A549 (cell line): ENCODE data around the gene NBPF1.
"Not testable (repeated sequence)": the region's sequence is repeated elsewhere in the genome, so short reads cannot be mapped to it uniquely, and the experiment has no call there.

ENCODE experiments used
- BHLHE40 ChIP-seq: IDR thresholded peaks from 2 replicates; pipeline ENCODE4 v1.6.1; 2012; ENCODE audit warnings: low read depth, low read length, inconsistent platforms
- EP300 ChIP-seq, 2 experiments: fragments of >200 bp; sonication (Bioruptor Twin); formaldehyde crosslinking; IDR thresholded peaks; 2 replicates in 1 of 2; 3 replicates in 1 of 2; pipeline ENCODE4 v1.6.1; 2016 to 2017

DNA sequence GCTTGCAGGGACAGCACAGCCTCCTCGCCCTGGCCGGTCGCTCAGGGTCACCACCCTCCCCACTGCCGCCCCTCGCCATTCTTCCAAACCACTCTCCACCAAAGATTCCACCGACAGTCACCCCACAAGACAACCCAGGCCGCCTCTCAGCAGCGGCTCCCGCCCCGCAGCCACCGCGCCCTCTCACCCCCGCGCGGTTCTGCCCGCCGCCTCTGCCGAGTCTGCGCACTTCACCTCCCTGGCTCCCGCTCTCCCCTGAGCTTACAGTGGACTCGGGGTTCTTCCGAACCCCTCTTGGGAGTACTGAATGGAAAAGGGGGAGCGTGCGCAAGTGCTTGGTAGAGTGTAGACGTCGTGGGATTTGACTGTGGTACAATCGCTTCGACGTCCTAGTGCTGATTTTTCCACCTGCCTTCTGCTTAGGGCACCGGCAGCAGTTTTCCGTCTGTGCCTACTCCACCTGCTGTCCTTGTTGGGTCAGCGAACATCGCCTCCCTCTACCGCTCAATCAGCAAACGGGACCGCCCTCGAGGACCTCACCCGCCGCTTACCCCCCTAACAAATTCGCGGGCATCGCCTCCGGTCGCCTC is 79.0 kb downstream of the NBPF1 start:
- not testable (repeated sequence) for TF ChIP-seq EP300 (IDR thresholded peaks at IDR 0.05); BHLHE40
